ENCODE results near the gene ATP2C2.

- TF ChIP-seq POLR2AphosphoS5 (IDR thresholded peaks at IDR 0.05) = no peak
- no peak for TF ChIP-seq CTCF (IDR thresholded peaks at IDR 0.05)
- TF ChIP-seq POLR2A (IDR thresholded peaks at IDR 0.05) = no peak
- TF ChIP-seq EP300 (IDR thresholded peaks at IDR 0.05) = no peak
Observed at GRCh38 chr16:84411768-84412167, 43.4 kb downstream of the ATP2C2 start.
